Measurements from ENCODE around the gene MCF2L.

The MCF2L gene

DNA sequence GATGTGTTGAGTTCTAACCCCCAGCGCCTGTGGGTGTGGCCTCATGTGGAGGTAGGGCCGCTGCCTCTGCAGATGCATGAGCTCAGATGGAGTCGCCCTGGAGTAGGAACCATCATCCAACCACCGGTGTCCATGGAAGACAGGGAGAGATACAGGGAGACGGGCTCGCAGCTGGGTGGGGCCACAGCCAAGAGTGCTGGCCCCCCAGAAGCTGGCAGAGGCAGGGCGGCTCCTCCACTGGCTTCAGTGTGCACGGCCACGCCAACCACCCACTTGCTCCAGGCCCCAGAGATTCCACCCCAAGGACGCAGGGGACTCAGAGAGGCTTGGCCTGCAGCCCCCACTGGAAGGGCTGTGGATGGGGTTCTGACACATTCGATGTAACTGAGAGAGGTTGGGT lies 5.4 kb upstream of the MCF2L start:
- DNase-seq (ENCODE audit: low read depth), result no peak
- TF ChIP-seq, protein P1, sequence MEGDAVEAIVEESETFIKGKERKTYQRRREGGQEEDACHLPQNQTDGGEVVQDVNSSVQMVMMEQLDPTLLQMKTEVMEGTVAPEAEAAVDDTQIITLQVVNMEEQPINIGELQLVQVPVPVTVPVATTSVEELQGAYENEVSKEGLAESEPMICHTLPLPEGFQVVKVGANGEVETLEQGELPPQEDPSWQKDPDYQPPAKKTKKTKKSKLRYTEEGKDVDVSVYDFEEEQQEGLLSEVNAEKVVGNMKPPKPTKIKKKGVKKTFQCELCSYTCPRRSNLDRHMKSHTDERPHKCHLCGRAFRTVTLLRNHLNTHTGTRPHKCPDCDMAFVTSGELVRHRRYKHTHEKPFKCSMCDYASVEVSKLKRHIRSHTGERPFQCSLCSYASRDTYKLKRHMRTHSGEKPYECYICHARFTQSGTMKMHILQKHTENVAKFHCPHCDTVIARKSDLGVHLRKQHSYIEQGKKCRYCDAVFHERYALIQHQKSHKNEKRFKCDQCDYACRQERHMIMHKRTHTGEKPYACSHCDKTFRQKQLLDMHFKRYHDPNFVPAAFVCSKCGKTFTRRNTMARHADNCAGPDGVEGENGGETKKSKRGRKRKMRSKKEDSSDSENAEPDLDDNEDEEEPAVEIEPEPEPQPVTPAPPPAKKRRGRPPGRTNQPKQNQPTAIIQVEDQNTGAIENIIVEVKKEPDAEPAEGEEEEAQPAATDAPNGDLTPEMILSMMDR (IDR thresholded peaks at IDR 0.05; ENCODE audit: low read depth, low read length, missing control alignments), result no peak
- H3K4me3 ChIP-seq (ENCODE audit: low read depth, low read length), result no peak overlapping the region

DNA sequence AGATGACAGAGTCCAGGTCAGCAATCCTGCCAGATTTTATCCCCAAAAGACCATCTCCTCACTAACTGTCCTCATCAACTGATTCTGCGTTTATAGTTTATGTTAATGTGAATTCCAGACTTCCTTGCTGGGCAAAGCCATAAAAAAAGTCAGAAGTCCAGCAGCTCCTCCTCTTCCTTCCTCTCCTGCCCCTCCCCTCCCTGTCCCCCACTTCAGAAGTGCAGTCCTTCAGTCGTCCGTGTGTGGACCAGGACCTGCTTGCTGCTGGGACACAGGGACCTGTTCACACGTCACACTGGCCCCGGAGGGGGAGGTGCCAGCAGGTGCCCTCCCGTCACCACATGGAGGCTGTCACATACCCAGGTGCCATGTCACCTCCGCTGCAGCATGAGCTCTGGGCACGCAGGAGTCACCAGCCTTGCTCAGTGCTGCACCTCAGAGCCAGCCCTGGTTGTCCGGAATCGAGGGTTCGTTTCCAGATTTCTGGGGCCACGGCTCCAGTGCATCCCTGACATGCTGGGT lies 4.0 kb upstream of the MCF2L start:
- DNase-seq (ENCODE audit: low read depth), result no peak
- H3K4me3 ChIP-seq (ENCODE audit: low read depth, low read length), result no peak overlapping the region
- TF ChIP-seq, protein P1 (IDR thresholded peaks at IDR 0.05; ENCODE audit: low read depth, low read length, missing control alignments), result no peak

DNA sequence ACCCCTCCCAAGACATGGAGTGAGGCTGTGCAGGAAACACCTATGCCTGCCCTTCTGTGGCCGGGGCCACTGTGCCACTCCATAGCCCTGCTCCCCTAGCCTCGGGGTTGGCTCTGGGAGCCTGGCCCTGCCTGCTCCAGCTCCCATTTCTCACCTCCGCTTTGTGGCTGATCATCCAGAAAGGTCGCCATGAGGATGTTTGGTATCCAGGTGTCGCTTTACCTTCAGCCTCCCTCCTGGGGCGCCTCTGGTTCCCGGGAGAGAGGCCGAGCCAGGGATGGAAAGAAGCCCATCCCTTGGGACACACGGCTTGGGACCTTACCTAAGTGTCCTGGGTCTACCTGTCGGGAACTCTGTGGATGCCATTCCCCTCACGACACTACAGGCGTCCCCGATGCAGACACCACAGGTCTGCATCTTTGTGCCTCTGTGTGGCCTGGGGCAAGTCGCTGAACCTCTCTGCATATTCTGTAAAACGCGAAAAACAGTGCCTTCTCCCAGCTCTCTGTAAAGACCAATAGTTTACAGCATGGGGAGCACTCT lies 3.4 kb upstream of the MCF2L start:
- TF ChIP-seq, protein P1 (IDR thresholded peaks at IDR 0.05; ENCODE audit: low read depth, low read length, missing control alignments), result no peak
- no peak for DNase-seq (ENCODE audit: low read depth)
- H3K4me3 ChIP-seq (ENCODE audit: low read depth, low read length), result no peak overlapping the region

DNA sequence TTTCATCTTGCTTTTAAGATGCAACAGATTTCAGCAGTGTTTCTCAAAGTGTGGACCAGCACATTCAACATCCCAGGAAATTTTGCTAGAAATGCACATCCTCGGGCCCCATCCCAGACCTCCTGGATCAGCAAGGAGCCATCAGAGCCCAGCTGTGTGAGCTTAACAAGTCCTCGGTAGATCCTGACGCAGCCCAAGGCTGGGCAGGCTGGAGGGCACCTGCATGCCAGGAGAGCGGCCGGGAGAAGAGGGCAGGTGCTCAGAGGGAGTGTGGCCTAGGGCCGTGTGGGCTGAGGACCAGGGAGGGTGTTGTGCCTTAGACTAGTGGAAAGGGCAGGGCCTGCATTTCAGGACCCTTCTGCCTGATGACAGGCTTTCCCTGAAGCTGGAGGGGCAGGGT lies 2.2 kb upstream of the MCF2L start:
- no peak overlapping the region for H3K4me3 ChIP-seq (ENCODE audit: low read depth, low read length)
- TF ChIP-seq, protein P1 (IDR thresholded peaks at IDR 0.05; ENCODE audit: low read depth, low read length, missing control alignments), result no peak
- no peak for DNase-seq (ENCODE audit: low read depth)

DNA sequence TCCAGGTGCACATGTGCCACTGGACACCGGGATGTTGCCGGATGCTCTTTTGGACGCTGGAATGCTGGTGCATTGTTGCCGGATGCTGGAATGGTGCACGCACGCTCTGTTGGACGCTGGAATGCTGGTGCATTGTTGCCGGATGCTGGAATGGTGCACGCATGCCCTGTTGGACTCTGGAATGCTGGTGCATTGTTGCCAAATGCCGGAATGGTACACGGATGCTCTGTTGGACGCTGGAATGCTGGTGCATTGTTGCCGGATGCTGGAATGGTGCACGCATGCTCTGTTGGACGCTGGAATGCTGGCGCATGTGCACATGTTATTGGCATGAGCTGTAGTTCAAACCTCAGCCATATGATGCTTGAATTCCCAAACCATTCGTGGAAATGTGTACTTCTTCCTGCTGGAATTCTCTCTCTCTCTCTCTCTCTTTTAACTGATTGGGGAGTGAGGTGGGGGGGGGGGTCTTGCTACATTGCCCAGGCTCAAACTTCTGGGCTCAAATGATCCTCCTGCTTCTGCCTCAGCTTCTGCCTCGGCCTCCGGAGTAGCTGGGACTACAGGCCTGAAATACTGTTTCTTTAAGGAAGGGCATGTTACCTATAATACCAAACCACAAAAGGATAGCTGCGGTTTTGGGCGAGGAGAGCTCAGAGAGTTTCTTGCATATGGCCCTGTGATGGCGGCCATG lies 1.2 kb upstream of the MCF2L start:
- DNase-seq (ENCODE audit: low read depth), result no peak
- peak overlapping the region; percentile 60 for H3K4me3 ChIP-seq (ENCODE audit: low read depth, low read length)
- TF ChIP-seq, protein P1 (IDR thresholded peaks at IDR 0.05; ENCODE audit: low read depth, low read length, missing control alignments), result no peak

DNA sequence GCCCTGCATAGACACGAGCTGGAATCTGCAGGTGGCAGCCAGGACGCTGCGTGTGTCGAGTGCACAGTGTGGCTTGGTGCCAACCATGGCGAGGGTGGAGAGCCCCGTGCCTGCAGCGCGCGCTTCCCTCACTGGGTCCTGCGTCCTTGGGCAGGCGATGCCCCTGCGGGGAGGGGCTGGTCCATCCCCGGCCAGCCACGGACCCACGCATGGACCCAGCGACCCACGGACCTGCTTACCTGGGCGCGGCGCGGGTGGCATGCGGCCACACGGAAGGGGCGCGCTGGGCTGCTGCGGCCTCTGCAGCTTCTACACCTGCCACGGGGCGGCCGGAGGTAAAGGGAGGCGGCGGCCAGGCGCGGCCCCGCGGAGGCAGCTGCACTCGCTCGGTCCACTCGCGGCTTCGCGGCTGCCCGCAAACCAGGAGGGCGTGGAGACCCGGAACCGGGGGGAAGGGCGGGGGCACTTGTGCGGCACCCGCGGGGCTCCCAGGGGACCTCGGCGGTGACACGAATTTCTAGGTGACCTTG lies 569 bp upstream of the MCF2L start:
- DNase-seq (ENCODE audit: low read depth), result no peak
- H3K4me3 ChIP-seq (ENCODE audit: low read depth, low read length), result peak overlapping the region; percentile 60
- TF ChIP-seq, protein P1 (IDR thresholded peaks at IDR 0.05; ENCODE audit: low read depth, low read length, missing control alignments), result no peak

Measured in GM12864 (cell line).